GM19397 (cell line): Measurements from ENCODE around the gene DDX25.
"Not testable (repeated sequence)": the region's sequence is repeated elsewhere in the genome, so short reads cannot be mapped to it uniquely, and the experiment has no call there.

Source experiments
- ATAC-seq: cut with Tn5 transposase; IDR thresholded peaks from one replicate; pipeline ENCODE4 v1.9.1; 2021; ENCODE audit warnings: mild to moderate bottlenecking, moderate library complexity; ENCODE audit not compliant: unreplicated experiment

The DDX25 gene

DNA sequence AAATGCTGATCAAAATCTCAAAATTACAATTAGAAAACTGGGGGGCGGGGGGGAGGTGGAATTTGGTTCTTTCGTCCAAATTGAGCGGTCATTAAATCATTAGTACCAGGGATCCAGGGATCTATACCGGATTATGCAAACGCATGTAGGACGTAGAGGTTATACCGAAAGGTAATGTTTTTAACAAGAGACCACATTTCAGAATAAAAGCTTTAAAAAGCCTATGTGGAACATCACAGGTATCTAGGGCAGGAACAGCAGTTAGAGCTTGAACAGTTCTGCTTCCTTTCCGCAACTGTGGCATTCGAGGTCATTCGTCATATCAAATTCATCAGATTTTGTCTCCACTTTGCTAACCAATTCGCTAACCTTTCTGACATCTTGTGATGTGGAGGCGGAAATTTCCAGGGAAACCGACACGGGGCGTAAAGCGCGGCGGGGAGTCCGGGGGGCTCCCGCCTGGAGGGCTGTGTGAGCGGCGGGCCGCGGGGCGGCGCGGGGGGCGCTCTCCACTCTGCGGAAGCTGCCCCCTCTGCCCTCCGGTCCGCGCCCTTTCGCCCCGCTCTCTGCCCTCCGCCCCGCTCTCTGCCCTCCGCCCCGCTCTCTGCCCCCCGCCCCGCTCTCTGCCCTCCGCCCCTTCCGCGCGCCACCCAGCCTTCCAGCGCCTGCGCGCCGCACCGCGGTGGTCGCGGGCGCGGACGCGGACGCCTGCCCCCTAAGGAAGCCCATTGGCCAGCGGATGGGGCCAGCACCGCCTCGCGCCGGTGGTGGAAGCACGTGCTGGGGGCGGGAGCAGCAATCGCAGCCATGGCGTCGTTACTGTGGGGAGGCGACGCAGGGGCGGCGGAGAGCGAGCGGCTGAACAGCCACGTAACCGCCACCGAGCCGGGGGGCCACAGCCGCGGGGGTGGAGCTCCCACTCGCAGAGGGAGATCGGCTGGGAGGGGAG, at the start of gene DDX25:
TSS of gene DDX25 (plus strand) at position 798 of the 949 bp plus-strand sequence. CDS start at position 808, 10 bp downstream.
- ATAC-seq, result no peak

DNA sequence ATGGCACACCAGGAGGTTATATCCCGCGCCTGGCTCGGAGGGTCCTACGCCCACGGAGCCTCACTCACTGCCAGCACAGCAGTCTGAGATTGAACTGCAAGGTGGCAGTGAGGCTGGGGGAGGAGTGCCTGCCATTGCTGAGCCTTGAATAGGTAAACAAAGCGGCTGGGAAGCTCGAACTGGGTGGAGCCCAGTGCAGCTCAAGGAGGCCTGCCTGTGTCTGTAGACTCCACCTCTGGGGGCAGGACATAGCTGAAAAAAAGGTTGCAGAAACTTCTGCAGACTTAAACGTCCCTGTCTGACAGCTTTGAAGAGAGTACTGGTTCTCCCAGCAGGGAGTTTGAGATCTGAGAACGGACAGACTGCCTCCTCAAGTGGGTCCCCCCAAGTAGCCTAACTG, 46.6 kb upstream of the DDX25 start:
- not testable (repeated sequence) for ATAC-seq

DNA sequence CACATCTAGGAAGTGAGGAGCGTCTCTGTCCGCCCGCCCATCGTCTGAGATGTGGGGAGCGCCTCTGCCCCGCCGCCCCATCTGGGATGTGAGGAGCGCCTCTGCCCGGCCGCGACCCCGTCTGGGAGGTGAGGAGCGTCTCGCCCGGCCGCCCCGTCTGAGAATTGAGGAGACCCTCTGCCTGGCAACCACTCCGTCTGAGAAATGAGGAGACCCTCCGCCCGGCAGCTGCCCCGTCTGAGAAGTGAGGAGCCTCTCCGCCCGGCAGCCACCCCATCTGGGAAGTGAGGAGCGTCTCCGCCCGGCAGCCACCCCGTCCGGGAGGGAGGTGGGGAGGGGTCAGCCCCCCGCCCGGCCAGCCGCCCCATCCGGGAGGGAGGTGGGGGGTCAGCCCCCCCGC, 41.5 kb upstream of the DDX25 start:
- not testable (repeated sequence) for ATAC-seq

DNA sequence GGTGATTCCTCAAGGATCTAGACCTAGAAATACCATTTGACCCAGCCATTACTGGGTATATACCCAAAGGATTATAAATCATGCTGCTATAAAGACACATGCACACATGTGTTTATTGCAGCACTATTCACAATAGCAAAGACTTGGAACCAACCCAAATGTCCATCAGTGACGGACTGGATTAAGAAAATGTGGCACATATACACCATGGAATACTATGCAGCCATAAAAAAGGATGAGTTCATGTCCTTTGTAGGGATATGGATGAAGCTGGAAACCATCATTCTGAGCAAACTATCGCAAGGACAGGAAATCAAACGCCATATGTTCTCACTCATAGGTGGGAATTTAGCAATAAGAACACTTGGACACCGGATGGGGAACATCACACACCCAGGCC, 39.0 kb upstream of the DDX25 start:
- ATAC-seq, result not testable (repeated sequence)

DNA sequence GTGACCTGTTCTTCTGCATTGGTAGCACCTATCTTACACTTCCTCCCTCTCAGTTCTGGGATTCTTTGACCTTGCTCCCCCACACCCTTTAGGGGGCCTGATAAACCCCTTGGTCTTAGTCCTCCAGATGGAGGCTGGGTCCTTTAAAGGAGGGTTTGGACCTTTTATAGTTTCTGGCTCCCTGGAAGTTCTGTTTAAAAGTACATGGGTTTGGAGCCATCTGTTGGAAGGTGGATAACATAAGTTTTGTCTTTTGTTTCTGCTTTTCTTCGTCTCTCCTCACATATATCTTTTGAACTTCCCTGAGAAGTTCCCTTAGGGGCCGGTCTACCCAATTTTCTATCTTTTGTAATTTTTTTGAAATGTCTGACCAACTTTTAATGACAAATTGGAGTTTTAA, 34.8 kb upstream of the DDX25 start:
- ATAC-seq, result no peak

DNA sequence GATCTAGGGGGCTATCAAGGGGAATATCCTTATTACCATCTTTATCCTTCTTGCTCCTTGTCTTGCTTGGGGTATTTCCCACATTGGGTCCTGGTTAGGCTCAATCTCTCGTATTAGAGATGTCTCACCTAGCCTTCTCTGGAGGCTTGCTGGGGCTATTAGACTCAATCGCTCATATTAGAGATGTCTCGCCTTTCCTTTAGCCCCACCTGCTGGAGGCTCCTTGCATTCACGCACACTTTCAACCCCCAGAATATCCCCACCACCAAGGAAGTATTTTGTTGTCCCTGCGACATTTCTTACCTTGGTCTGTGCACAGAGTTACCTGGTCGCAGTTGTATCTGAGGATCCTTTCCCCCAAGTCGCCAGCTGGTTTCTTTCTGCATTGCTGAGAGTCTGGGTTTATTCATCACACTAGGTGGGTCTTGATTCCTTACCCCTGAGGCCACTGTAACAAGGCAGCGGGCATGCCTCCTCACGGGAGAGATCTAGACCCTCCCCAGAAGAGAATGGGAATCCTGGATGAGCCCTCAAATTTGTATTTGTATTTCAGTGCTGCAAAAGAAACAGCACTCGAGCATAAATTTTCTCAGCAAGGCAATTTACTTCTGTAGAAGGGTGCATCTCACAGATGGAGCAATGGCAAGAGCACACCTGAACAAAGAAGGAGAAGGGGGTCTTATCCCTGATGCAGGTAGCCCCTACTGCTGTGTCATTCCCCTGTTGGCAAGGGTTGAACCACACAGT, 32.7 kb upstream of the DDX25 start:
- no peak for ATAC-seq

DNA sequence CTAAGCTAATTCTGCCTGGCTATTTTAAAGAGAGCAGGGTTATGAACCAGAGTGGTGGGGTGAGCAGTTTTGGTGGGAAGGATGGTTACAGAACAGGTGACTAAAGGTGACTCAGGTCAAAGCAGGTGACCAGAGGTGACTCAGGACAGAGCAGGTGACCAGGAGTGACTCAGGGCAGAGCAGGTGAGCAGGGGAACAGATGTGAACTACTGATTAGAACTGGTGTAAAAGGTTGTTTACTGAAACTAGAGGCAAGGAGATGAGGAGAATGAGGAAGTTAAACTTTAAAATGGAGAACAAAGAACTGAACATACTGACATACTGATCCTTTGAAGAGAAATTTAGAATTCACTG, 32.2 kb upstream of the DDX25 start:
- ATAC-seq, result no peak

DNA sequence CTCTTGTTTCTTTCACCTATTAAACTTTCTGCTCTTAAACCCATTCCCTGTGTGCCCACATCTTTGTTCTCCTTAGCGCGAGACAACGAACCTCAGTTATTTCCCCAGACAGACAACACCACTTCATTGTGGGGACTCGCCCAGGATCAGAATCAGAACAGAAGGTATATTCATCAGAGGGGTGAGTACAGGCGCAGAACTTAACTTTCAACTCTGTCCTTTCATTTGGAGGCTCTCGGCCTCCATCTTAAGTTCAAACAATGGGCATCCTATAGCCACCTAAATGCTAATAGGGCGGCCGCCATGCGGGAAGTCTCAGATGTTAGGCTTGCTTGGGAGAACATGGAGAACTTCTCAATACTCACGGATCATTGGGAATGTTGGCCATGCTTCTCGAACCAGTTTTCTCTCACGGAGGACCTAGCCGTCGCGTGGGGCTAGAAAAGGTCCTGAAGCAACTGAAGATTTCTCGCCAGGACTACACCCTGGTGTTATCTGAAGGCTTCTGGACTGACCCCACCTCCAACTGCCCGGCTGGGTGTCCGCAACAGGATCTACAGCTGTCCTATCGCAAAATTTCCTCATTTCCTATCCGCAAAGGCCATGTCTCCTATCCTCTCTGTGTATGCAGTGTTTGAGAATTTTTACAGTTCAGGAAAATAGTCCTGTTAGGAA, 30.3 kb upstream of the DDX25 start:
- no peak for ATAC-seq

DNA sequence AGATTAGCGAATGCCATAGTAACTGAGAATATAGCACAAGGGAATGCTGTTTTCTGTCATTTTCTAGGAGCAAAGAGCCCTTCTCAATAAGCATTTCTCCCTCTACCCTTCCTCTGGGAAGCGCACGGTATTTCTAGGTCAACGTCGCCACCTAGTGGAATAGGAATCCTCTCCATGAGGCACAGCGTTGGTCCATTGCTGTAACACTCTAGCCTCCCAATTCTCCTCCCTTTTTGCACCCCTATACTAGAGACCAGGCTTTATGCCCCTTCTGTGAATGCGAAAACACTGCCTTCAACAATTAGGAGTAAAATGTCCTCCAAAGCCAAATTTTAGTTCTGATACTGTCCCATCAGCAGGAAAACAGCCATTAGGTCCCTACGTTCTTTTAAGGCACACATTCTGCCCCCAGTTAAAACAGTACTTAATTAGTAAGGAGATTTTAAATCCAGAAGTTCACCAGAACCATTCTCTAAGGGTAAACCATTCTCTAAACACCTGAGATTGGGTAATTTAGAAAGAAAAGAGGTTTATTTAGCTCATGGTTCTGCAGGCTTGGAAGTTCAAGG, 29.7 kb upstream of the DDX25 start:
- ATAC-seq, result no peak

DNA sequence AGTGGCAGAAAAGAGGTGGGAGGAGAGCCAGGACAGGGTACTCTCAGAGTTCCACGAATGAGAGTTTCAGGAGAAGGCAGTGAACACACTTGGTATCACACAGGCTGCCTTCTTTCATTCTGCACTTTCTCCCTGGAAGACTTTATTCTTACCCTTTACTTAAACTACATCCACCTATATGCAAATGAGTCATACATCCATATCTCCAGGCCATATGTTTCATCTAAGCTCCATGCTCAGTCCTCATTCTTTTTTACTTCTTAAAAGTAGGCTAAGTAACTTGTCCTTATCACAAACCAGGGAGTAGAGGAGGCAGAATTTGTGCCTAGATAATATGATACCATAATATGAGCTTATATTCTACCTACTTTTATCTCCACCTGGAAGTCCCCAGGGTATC, 23.0 kb upstream of the DDX25 start:
- ATAC-seq, result no peak

DNA sequence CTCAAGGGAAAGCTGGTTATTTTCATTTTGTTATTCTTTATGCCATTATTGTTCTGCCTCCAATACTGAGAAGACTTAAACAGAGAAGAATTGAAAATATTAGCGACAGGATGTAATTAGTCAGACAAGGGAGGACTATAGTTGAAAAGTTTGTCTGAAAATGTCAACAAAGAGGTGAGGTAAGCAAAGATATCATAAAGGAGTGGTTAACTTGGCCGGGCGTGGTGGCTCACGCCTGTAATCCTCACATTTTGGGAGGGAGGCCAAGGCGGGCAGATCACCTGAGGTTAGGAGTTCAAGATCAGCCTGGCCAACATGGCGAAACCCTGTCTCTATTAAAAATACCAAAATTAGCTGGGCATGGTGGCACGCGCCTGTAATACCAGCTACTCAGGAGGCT, 20.9 kb upstream of the DDX25 start:
- ATAC-seq, result no peak

DNA sequence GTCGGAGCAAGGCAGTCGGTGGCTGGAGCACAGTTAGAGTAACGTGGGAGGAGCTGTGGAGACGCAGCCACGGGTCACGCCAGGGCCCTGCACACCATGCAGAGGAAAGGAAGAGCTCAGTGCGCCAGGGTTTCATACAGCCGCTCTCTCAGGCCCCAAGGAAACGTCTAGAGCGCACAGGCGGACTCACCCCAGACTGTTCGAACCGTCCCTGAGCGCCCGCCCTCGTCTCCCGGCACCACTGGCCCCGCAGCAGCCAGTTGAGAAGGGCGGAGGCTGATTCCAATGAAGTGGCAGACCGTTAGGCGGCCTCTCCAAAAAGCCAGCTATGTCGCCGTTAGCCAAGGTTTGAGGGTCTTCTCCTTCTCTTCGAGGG, 17.3 kb upstream of the DDX25 start:
- peak; percentile 11 for ATAC-seq

DNA sequence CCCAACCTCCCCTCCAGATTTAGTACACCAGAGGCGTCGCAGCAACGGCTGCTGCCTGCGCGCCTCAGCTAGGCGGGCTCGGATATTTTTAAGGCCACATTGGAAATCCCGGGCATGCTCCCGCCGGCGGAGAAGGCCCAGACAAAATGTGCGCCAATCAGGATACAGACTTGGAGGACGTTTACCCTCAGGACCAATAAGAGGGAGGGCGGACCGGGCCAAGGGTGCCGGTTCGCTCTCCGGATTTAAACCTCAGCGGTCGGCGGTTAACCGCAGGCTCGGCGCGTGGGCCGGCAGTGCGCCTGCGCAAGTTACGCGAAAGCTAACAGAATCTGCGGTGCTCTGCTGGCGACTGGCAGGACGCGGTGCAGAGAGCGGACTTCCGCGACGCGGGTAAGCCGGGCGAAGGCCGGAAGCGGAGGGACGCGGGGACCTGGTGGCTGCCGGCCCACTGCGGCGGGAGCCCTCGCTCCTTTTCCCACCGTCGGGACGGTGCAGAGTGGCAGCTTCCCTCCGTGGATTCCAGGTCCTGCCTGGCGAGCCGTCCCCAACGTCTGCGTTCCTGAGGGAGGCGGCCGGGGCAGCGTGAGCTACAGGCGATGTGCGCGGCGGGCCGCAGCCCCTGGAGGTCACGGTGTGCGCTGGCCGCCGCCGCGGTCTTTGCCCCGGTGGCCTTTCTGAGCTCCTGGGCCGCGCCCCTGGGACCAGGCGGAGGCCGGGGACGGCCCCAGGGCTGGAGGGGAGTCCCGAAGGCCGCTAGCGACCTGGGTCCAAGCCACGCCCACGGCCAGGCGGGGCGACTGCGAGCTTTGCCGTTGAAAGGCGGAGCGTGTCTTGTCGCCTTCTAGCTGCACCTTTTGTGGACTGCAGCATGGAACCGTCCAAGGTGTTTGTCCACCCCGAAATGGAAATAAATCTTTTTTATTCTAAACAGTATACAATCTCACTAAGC, 16.7 kb upstream of the DDX25 start, which contains the start of gene HYLS1:
TSS of gene HYLS1 (plus strand) at position 296 of the 952 bp plus-strand sequence. CDS start 11,701 bp downstream, outside the sequence.
- peak; percentile 86 for ATAC-seq

DNA sequence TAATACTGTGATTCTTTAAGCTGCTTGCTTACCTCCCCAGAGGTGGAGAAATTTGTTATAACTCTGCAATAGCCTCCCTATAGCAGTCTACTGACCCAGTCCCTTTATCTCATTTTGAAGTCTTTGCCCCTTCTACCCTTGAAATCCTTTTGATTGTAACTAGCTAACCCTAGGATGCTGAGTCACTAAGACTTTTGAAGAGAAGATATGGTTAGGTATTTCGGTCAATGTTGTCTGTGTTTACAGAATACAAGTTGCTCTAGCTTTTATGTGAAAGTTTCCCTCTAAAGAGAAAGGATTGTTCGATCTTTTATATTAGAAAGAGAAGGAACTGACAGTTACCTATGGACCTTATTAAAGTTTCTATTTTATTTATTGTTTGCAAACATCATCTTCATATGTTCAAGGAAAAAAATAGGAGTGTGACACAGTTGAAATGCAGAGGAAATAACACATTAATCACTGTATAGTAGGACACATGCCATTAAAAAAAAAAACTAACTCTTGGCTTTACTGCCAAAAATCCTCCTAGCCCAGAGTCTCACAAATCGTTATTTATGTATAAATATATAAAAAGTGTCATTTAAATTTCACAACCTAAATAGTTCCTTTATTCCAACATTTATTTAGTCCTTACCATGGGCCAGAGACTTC, 13.7 kb upstream of the DDX25 start:
- ATAC-seq, result no peak

DNA sequence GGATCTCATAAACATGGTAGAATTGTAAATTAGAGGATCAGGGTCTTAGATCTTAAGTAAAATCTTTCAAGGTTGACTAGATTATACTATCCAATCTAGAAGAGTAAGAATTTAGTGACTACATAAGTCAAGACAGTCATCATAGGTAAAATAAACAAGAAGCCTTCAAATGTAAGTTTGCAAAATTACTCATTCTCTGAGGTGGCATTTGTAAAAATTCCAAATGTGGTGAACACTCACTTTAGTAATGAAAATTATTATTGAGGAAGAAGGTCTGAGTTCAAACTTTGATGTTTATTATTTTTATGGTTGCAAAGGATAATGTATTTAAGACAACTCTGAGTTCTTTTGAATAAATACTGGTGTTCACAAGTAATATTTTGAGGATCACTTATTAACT, 12.2 kb upstream of the DDX25 start:
- no peak for ATAC-seq

DNA sequence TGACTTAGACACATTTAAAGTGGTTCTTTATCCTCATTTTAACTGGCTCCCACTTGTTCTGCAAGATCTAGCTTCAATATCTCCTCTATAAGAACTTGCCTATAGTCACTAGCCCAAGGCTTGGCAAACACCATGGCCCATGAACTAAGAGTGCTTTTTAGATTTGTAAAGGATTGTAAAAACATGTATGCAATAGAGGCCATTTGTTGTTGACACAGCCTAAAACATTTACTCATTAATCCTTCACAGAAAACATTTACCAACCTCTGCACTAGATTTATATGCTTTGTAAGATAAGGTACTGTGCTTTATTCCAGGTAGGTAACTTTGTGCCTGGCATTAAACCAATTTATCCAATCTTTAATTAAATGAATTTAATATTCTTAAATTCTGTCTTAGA, 11.3 kb upstream of the DDX25 start:
- no peak for ATAC-seq

DNA sequence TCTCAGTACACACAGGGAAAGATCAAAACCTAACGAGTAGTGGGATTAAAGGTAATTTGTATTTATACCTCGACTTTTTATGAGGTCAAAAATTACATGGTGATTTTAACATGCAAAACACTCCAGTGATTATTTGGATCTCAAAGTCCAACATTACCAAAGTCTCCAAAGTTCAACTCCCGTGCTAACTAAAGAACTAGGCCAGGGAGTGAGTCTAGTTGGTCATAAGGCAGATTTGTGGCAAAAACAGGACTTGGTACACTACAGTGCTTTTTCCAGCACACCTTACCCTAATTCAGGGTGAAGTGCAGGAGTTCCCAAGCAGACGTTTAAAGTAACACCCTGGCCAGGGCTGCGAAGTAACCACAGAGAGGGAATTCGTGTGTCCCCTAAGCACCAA, 2.4 kb upstream of the DDX25 start:
- ATAC-seq, result no peak

DNA sequence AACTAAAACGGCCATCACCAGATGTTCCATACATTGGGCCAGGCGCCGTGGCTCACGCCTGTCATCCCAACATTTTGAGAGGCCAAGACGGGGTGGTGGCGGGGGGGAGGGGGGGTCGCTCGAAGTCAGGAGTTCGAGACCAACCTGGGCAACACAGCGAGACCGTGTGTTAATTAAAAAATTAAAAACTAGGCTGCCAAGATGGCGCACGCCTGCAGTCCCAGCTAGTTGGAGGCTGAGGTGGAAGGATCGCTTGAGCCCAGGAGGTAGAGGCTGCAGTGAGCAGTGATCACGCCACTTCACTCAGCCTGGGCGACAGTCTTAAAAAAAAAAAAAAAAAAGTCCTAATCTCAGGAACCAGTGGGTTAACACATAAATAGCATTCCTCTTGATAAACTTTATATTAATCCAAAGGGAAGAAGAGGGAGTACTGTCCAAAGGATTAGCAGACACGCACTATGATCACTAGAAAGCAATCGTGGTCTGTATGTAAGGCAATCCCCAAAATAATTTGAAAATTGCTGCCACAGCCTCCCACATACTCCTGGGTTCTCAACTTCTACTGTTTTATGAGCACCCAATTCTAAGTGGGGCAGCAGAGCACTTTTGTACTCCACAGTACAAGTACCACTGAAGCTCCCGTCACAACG, 1.9 kb upstream of the DDX25 start:
- no peak for ATAC-seq
